H1 (cell line): Measurements from ENCODE around the gene FAM181A. TPM values are rescaled to one million over a fixed set of nuclear protein-coding genes. Genes with fewer than 3 reads are reported as not detected.

Experiments
- CTCF ChIA-PET: fragments of 300-600 bp; sonication (Branson Sonifier 250); formaldehyde crosslinking; loops from one replicate; lab custom pipeline; 2021; ENCODE audit not compliant: partially characterized antibody; lab: Charles Lee
- POLR2A ChIA-PET: fragments of 300-600 bp; sonication (Branson Sonifier 250); formaldehyde crosslinking; loops from one replicate; lab custom pipeline; 2021; ENCODE audit warnings: inconsistent platforms; ENCODE audit not compliant: partially characterized antibody; lab: Charles Lee
- DNase-seq, 2 experiments: peaks; one replicate each; pipeline versions ENCODE4 v3.0.0 to v3.0.0-alpha.2; 2010 to 2022; ENCODE audit warnings: low spot score in 2 of 2, low read depth in 1 of 2, mixed read lengths in 1 of 2
- FAIRE-seq: peaks from 2 replicates; lab custom pipeline; 2011; peaks lifted over from hg19 to GRCh38; lab: Jason Lieb, UNC
- H2AFZ ChIP-seq: 2 replicates; pipeline ENCODE4 v1.8.1; 2012; ENCODE audit warnings: low read length, inconsistent platforms
- H2AK5ac ChIP-seq: 2 replicates; pipeline ENCODE4 v1.6.1; 2013; ENCODE audit warnings: low read depth, low read length
- H2BK120ac ChIP-seq: replicated peaks from 2 replicates; pipeline ENCODE3; 2013; ENCODE audit warnings: low read depth, low read length, inconsistent platforms
- H2BK12ac ChIP-seq: 2 replicates; pipeline ENCODE4 v1.6.1; 2013; ENCODE audit warnings: low read depth, low read length
- H2BK15ac ChIP-seq: 2 replicates; pipeline ENCODE4 v1.6.1; 2013; ENCODE audit warnings: low read length
- H2BK20ac ChIP-seq: 2 replicates; pipeline ENCODE4 v1.6.1; 2013; ENCODE audit warnings: low read length
- H2BK5ac ChIP-seq: 2 replicates; pipeline ENCODE4 v1.6.1; 2013; ENCODE audit warnings: low read depth, low read length
- H3K14ac ChIP-seq: 2 replicates; pipeline ENCODE4 v1.6.1; 2013; ENCODE audit warnings: inconsistent platforms; ENCODE audit not compliant: insufficient read length
- H3K18ac ChIP-seq: 2 replicates; pipeline ENCODE4 v1.6.1; 2013; ENCODE audit warnings: low read length; ENCODE audit errors: extremely low read depth
- H3K23ac ChIP-seq: 2 replicates; pipeline ENCODE4 v1.6.1; 2013; ENCODE audit warnings: inconsistent platforms; ENCODE audit not compliant: insufficient read length
- H3K23me2 ChIP-seq: 2 replicates; pipeline ENCODE4 v1.6.1; 2013; ENCODE audit warnings: low read depth, low read length
- H3K27ac ChIP-seq: 2 replicates; pipeline ENCODE4 v1.6.1; 2011; ENCODE audit warnings: low read depth, low read length, inconsistent platforms
- H3K27me3 ChIP-seq, 4 experiments: replicated peaks in 1 of 4; 1 replicate in 1 of 4; 2 replicates in 3 of 4; pipeline versions ENCODE4 v1.6.1 to v1.8.1; 2011 to 2013; ENCODE audit warnings: low read length in 3 of 4, mild to moderate bottlenecking in 3 of 4, inconsistent platforms in 2 of 4, mixed read lengths in 2 of 4, moderate library complexity in 1 of 4; ENCODE audit not compliant: control insufficient read depth in 3 of 4, insufficient read depth in 3 of 4; ENCODE audit errors: extremely low read depth in 1 of 4
- H3K36me3 ChIP-seq, 4 experiments: 2 replicates each; pipeline versions ENCODE4 v1.6.1 to v1.8.1; 2011 to 2013; ENCODE audit warnings: mild to moderate bottlenecking in 4 of 4, low read length in 3 of 4, moderate library complexity in 2 of 4, control low read depth in 1 of 4, inconsistent platforms in 1 of 4; ENCODE audit not compliant: insufficient read depth in 4 of 4, control insufficient read depth in 2 of 4
- H3K4ac ChIP-seq: replicated peaks from 2 replicates; pipeline ENCODE3; 2013; ENCODE audit warnings: low read length, low read depth, mixed read lengths, inconsistent platforms; ENCODE audit not compliant: insufficient read length
- H3K4me1 ChIP-seq, 4 experiments: replicated peaks in 1 of 4; 1 replicate in 1 of 4; 2 replicates in 3 of 4; pipeline versions ENCODE4 v1.6.1 to v1.8.1; 2011 to 2013; ENCODE audit warnings: low read length in 3 of 4, inconsistent platforms in 2 of 4, mixed read lengths in 1 of 4; ENCODE audit not compliant: insufficient read depth in 4 of 4, control insufficient read depth in 3 of 4
- H3K4me2 ChIP-seq, 2 experiments: 2 replicates each; pipeline versions ENCODE4 v1.6.1 to v1.8.1; 2011 to 2013; ENCODE audit warnings: low read depth in 2 of 2, low read length in 2 of 2, control low read depth in 1 of 2, inconsistent platforms in 1 of 2, mild to moderate bottlenecking in 1 of 2; ENCODE audit not compliant: insufficient read depth in 1 of 2
- H3K4me3 ChIP-seq, 4 experiments: fragments of 200-600, 300-600 bp in 1 of 4; sonication (generic), shearing (Covaris generic), sonication (Bioruptor Twin) in 1 of 4; 2 replicates each; pipeline versions ENCODE4 v1.5.1 to v1.8.1; 2011 to 2016; ENCODE audit warnings: low read length in 4 of 4, low read depth in 3 of 4, control low read depth in 2 of 4, inconsistent platforms in 2 of 4, mild to moderate bottlenecking in 2 of 4, mixed read lengths in 1 of 4, moderate library complexity in 1 of 4; ENCODE audit not compliant: insufficient read depth in 2 of 4; ENCODE audit errors: extremely low read depth in 1 of 4
- H3K56ac ChIP-seq: replicated peaks from 2 replicates; pipeline ENCODE3; 2013; ENCODE audit warnings: low read depth, mild to moderate bottlenecking, mixed read lengths, low read length, inconsistent platforms; ENCODE audit not compliant: insufficient read length
- H3K79me1 ChIP-seq: 2 replicates; pipeline ENCODE4 v1.6.1; 2013; ENCODE audit warnings: low read depth, low read length, control low read depth
- H3K79me2 ChIP-seq, 2 experiments: 2 replicates each; pipeline versions ENCODE4 v1.6.1 to v1.8.1; 2012 to 2013; ENCODE audit warnings: low read length in 2 of 2, mild to moderate bottlenecking in 2 of 2, inconsistent platforms in 1 of 2; ENCODE audit not compliant: insufficient read depth in 2 of 2, control insufficient read depth in 1 of 2
- H3K9ac ChIP-seq, 4 experiments: replicated peaks in 1 of 4; 1 replicate in 1 of 4; 2 replicates in 3 of 4; pipeline versions ENCODE4 v1.6.1 to v1.8.1; 2011 to 2013; ENCODE audit warnings: low read depth in 3 of 4, low read length in 3 of 4, control low read depth in 2 of 4, mild to moderate bottlenecking in 2 of 4, moderate library complexity in 2 of 4, inconsistent platforms in 1 of 4; ENCODE audit errors: extremely low read depth in 1 of 4
- H3K9me3 ChIP-seq, 2 experiments: 2 replicates each; pipeline versions ENCODE4 v1.6.1 to v1.8.1; 2012 to 2013; ENCODE audit warnings: mild to moderate bottlenecking in 2 of 2, moderate library complexity in 2 of 2, control low read depth in 1 of 2, inconsistent platforms in 1 of 2, low read depth in 1 of 2, low read length in 1 of 2, mixed read lengths in 1 of 2; ENCODE audit not compliant: insufficient read depth in 2 of 2
- H4K20me1 ChIP-seq, 2 experiments: replicated peaks in 1 of 2; 2 replicates each; pipeline versions ENCODE3 to v1.8.1; 2011 to 2013; ENCODE audit warnings: inconsistent platforms in 2 of 2, low read length in 2 of 2, mild to moderate bottlenecking in 1 of 2; ENCODE audit not compliant: insufficient read depth in 2 of 2, control insufficient read depth in 1 of 2
- H4K5ac ChIP-seq: 2 replicates; pipeline ENCODE4 v1.6.1; 2013; ENCODE audit warnings: low read length, low read depth, mixed read lengths, inconsistent platforms; ENCODE audit not compliant: insufficient read length
- H4K8ac ChIP-seq: 2 replicates; pipeline ENCODE4 v1.8.0; 2013; ENCODE audit warnings: mild to moderate bottlenecking, moderate library complexity, low read length, inconsistent platforms; ENCODE audit not compliant: insufficient read depth; ENCODE audit errors: extremely low read depth
- H4K91ac ChIP-seq: replicated peaks from 2 replicates; pipeline ENCODE3; 2013; ENCODE audit warnings: low read length, mixed read lengths, inconsistent platforms; ENCODE audit not compliant: insufficient read length
- ASH2L ChIP-seq: fragments of 200-600, 300-600 bp; sonication (generic); IDR thresholded peaks from one replicate; pipeline ENCODE4 v1.7.1; 2017; ENCODE audit warnings: low read length
- EGR1 ChIP-seq: IDR thresholded peaks from 2 replicates; pipeline ENCODE4 v1.6.1; 2011; ENCODE audit warnings: low read depth, low read length, borderline replicate concordance
- EP300 ChIP-seq, 2 experiments: IDR thresholded peaks; 1 replicate in 1 of 2; 2 replicates in 1 of 2; pipeline ENCODE4 v1.6.1; 2011 to 2012; ENCODE audit warnings: low read depth in 2 of 2, low read length in 2 of 2, mild to moderate bottlenecking in 2 of 2, borderline replicate concordance in 1 of 2, inconsistent platforms in 1 of 2, moderate library complexity in 1 of 2
- FOSL1 ChIP-seq: IDR thresholded peaks from 2 replicates; pipeline ENCODE4 v1.6.1; 2011; ENCODE audit warnings: mild to moderate bottlenecking, low read depth, low read length, moderate library complexity; ENCODE audit not compliant: insufficient read depth
- MAFK ChIP-seq: IDR thresholded peaks from 2 replicates; pipeline ENCODE4 v1.6.1; 2012; ENCODE audit warnings: low read depth, mild to moderate bottlenecking, improper control_type of control experiment, low read length
- NANOG ChIP-seq: IDR thresholded peaks from 2 replicates; pipeline ENCODE4 v1.6.1; 2011; ENCODE audit warnings: low read length, low read depth, mild to moderate bottlenecking, inconsistent platforms; ENCODE audit not compliant: insufficient read depth, poor library complexity, severe bottlenecking
- POU5F1 ChIP-seq: IDR thresholded peaks from 2 replicates; pipeline ENCODE4 v1.6.1; 2011; ENCODE audit warnings: low read depth, mild to moderate bottlenecking, low read length, moderate library complexity
- SAP30 ChIP-seq: fragments of 300-600 bp; sonication (generic); IDR thresholded peaks from 2 replicates; pipeline ENCODE4 v1.7.1; 2012; ENCODE audit warnings: low read length, moderate library complexity, mild to moderate bottlenecking, inconsistent platforms; ENCODE audit not compliant: insufficient read depth, insufficient replicate concordance
- SIRT6 ChIP-seq: IDR thresholded peaks from one replicate; pipeline ENCODE4 v1.7.1; 2012; ENCODE audit warnings: low read length, inconsistent platforms
- TEAD4 ChIP-seq: IDR thresholded peaks from 2 replicates; pipeline ENCODE4 v1.6.1; 2012; ENCODE audit warnings: low read depth, low read length, inconsistent platforms, mixed read lengths
- USF2 ChIP-seq: IDR thresholded peaks from 2 replicates; pipeline ENCODE4 v1.6.1; 2011; ENCODE audit warnings: low read length, improper control_type of control experiment
- YY1 ChIP-seq: IDR thresholded peaks from 2 replicates; pipeline ENCODE4 v1.6.1; 2011; ENCODE audit warnings: low read depth, mild to moderate bottlenecking, low read length
- WGBS, 2 experiments: shearing (Covaris generic) in 1 of 2; methylation state at CpG; one replicate each; pipeline versions ENCODE4 v1.1.6 to v1.1.7; 2013 to 2015; ENCODE audit warnings: low lambda C conversion rate in 2 of 2, mixed read lengths in 2 of 2, inconsistent platforms in 1 of 2, low coverage in 1 of 2, missing lambda C conversion rate in 1 of 2; ENCODE audit not compliant: insufficient replicate concordance in 2 of 2, insufficient coverage in 1 of 2, insufficient read length in 1 of 2; ENCODE audit errors: extremely low coverage in 1 of 2, missing lambda C conversion rate in 1 of 2; 5-methylcytosine and 5-hydroxymethylcytosine counted together
- polyA plus RNA-seq, 7 experiments: library from polyadenylated mRNA; depleted of rRNA in 3 of 7; stranded (reverse) in 5 of 7; unstranded in 2 of 7; fragments of >200 nt in 5 of 7; fragments of 200-250 nt in 2 of 7; gene quantifications; 1 replicate in 5 of 7; 2 replicates in 1 of 7; 4 replicates in 1 of 7; pipeline versions ENCODE4 v1.2.1 to v1.2.3, GENCODE V29; 2011 to 2013; ENCODE audit warnings: missing spikeins in 2 of 7, mixed read lengths in 2 of 7
- total RNA-seq: library from RNA; stranded (reverse); fragmentation: NEBNext Ultra II Directional; extraction: Animal tissue kit (Norgen Biotek cat#: 25700); gene quantifications from 2 replicates; pipeline ENCODE4 v1.2.1, GENCODE V29; 2021

The FAM181A gene
- total and polyA plus RNA-seq, 2 of the 8 experiments (the other 6 are each of a cell fraction or from before 2014, with no cell fraction given): not detected

GRCh38 chr14:93898081-93898611, 29.0 kb upstream of the FAM181A start:
- CTCF ChIA-PET: interaction anchor here (0.9 to 12.9 kb wide), 12 partner anchors 8 to 250 kb away, joined by 3 to 149 read pairs (median 4); no protein-coding TSS in a partner anchor
- no peak overlapping the region for H3K4me2 ChIP-seq

More at GRCh38 chr14:93898081-93898611, 29.0 kb upstream of the FAM181A start:
- POLR2A ChIA-PET: no interaction called here
- Histone ChIP-seq H3K56ac (no peak overlapping the region), H3K23me2 (no peaks in the 10 kb centered on the region; the same call in 1 of the 2 replicates), H2BK5ac (no peak overlapping the region), H2BK15ac (no peak overlapping the region), H4K8ac (no peak overlapping the region), H3K27me3 (no peaks in the 10 kb centered on the region), H2BK20ac (no peak overlapping the region), H3K23ac (no peak overlapping the region), H3K4ac (no peak overlapping the region), H2AK5ac (no peak overlapping the region), H2BK120ac (no peak overlapping the region), H3K79me2 (no peaks in the 10 kb centered on the region), H2AFZ (no peak overlapping the region), H4K91ac (no peak overlapping the region), H3K18ac (no peak overlapping the region), H3K4me3 (no peak overlapping the region), H3K36me3 (no peaks in the 10 kb centered on the region), H4K20me1 (no peaks in the 10 kb centered on the region), H3K27ac (no peak overlapping the region), H4K5ac (no peak overlapping the region), H3K79me1 (no peaks in the 10 kb centered on the region), H3K14ac (no peak overlapping the region), H3K9me3 (no peaks in the 10 kb centered on the region), H3K4me1 (peaks cover 4 to 13% (median 7%) of the 10 kb centered on the region in 4 experiments; a peak in 6 of 7 replicates), H2BK12ac (no peak overlapping the region), H3K9ac (no peak overlapping the region)
- DNase-seq (no peak), FAIRE-seq (no peak)
- no peak for TF ChIP-seq EP300 (IDR thresholded peaks at IDR 0.05; ENCODE audit: borderline replicate concordance in 1 of 2, low read depth in 2 of 2, low read length in 2 of 2)
- no peak for TF ChIP-seq SAP30
- no peak for TF ChIP-seq FOSL1
- TF ChIP-seq YY1: no peak
- no peak for TF ChIP-seq USF2
- TF ChIP-seq NANOG: no peak
- no peak for TF ChIP-seq EGR1
- TF ChIP-seq MAFK: no peak
- no peak for TF ChIP-seq ASH2L
- TF ChIP-seq SIRT6: no peak
- no peak for TF ChIP-seq TEAD4
- no peak for TF ChIP-seq POU5F1
- 87% methylated on average over 14 of the region's 15 CpGs; no CpG with 5 or more reads in 1 of the 2 experiments for WGBS, 2 experiments
